Urothelium cell line (cell line): ENCODE results near the gene TUBA1A.
"Not testable (repeated sequence)": the region's sequence is repeated elsewhere in the genome, so short reads cannot be mapped to it uniquely, and the experiment has no call there.

Experiments
- DNase-seq: peaks from one replicate; pipeline ENCODE4 v3.0.0; 2011; ENCODE audit warnings: low spot score, mixed read lengths
- FAIRE-seq: peaks from 2 replicates; lab custom pipeline; 2011; peaks lifted over from hg19 to GRCh38; lab: Jason Lieb, UNC

TUBA1A gene

DNA sequence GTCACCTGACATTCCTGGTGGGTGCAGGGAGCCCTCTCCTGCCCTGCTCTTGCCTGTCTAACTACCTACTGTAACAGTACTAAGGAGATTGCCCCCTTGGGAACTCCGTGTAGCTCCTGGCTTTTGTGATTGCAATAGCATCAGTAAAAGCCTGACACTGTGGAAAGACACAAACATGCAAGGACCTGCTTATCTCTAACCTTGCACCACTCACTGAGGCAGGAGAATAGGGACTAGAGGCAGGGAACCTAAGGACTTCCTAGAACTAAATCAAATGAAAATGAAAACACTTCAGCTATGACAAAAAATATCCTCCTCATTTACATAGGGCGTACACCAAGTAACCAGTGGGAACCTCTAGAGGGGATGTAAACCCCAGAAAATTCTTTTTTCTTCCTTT is 28.5 kb downstream of the TUBA1A start:
- no peak for DNase-seq
- no peak for FAIRE-seq

- DNase-seq (no peak), FAIRE-seq (no peak)
These were observed 34.7 kb downstream of the TUBA1A start for GRCh38 chr12:49154221-49154620.

- FAIRE-seq (no peak), DNase-seq (no peak)
These were observed 41.5 kb downstream of the TUBA1A start for GRCh38 chr12:49147384-49147783.

GRCh38 chr12:49146406-49146805 is 42.5 kb downstream of the TUBA1A start:
- DNase-seq (no peak), FAIRE-seq (no peak)

GRCh38 chr12:49144384-49144783 is 44.5 kb downstream of the TUBA1A start:
- DNase-seq (no peak), FAIRE-seq (no peak)

GRCh38 chr12:49138999-49139398 is 49.9 kb downstream of the TUBA1A start:
- DNase-seq, result no peak
- FAIRE-seq, result no peak

DNA sequence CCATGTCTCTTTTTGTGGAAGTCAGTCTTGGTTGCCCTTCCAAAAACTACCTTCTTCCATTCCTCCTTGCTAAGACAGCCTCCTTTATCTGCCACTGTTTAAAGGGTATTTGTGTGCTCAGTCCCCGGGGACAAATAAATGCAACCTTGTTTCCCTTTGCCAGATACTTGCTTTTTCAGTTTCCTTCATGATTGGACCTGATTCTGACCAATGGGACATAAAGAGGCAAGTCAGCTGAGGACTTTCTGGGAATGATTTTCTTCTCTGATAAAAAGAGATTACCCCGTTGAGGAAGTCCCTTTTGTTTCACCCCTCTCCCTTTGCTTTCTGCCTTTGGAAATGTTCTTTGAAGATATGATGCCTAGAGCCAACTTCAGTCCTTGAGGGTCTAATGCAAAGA is 50.3 kb downstream of the TUBA1A start:
- FAIRE-seq, result no peak
- no peak for DNase-seq

DNA sequence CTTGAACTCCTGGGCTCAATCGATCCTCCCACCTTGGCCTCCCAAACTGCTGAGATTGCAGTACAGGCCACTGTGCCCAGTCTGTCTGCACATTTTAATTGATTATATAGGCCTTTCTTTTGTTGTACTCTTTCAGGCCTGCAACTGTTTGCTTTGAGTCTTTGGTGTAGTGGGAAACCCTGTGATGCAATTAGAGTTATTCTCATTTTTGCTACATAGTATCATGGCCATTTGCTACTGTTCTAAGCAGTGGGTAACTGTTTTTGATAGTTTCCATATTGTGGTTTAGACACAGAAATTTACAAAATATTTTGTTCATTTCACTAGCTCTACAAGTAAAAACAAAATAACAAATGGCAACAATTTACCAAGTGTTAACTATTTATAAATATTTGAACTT is 51.4 kb downstream of the TUBA1A start:
- no peak for FAIRE-seq
- no peak for DNase-seq

DNA sequence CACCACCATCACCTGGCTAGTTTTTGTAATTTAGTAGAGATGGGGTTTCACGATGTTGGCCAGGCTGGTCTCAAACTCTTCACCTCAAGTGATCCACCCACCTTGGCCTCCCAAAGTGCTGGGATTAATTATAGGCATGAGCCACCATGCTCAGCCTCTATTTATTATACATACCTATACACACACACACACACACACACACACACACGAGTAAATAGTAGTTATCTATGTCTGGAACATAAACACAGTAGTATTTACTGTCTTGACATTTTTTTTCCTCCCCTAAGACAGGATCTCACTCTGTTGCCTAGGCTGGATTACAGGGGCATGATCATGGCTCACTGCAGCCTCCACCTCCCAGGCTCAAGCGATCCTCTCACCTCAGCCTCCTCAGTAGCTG is 51.9 kb downstream of the TUBA1A start:
- DNase-seq, FAIRE-seq: not testable (repeated sequence)
